Activated naive CD4-positive, alpha-beta T cell treated with anti-CD3 and anti-CD28 coated beads for 36 hours (primary cell): ENCODE results near the gene PIEZO2. TPM values are rescaled to one million over a fixed set of nuclear protein-coding genes. Genes with fewer than 3 reads are reported as not detected.

Experiments used
- CTCF ChIA-PET: fragments of 350-600 bp; sonication (Branson Sonifier 250); formaldehyde crosslinking; loops from one replicate; lab custom pipeline; 2021; ENCODE audit warnings: antibody characterized with exemption; lab: Charles Lee
- DNase-seq: peaks from one replicate; pipeline ENCODE4 v3.0.0-alpha.2; 2020
- H3K27ac Mint-ChIP-seq: one replicate; pipeline ENCODE4 v1.8.0; 2021; ENCODE audit warnings: mild to moderate bottlenecking, mixed read lengths
- H3K27me3 Mint-ChIP-seq: one replicate; pipeline ENCODE4 v1.8.0; 2021; ENCODE audit warnings: low read depth, mixed read lengths
- H3K36me3 Mint-ChIP-seq: one replicate; pipeline ENCODE4 v1.8.0; 2021; ENCODE audit warnings: low read depth, mixed read lengths
- H3K4me1 Mint-ChIP-seq: one replicate; pipeline ENCODE4 v1.8.0; 2021; ENCODE audit warnings: low read depth, mixed read lengths
- H3K4me3 Mint-ChIP-seq: one replicate; pipeline ENCODE4 v1.8.0; 2021; ENCODE audit warnings: mild to moderate bottlenecking, moderate library complexity, mixed read lengths
- H3K9me3 Mint-ChIP-seq: one replicate; pipeline ENCODE4 v1.8.0; 2021; ENCODE audit warnings: mixed read lengths
- intact Hi-C: fragments of 100-400 bp; cut with micrococcal nuclease; formaldehyde crosslinking; loops from one replicate; pipeline ENCODE4 v1.15.1; 2023
- total RNA-seq, 2 experiments: library from RNA; stranded (reverse); gene quantifications; one replicate each; pipeline ENCODE4 v1.2.3, GENCODE V29; 2021

Gene PIEZO2
- total RNA-seq, 2 experiments from 2014 or later: not detected

DNA sequence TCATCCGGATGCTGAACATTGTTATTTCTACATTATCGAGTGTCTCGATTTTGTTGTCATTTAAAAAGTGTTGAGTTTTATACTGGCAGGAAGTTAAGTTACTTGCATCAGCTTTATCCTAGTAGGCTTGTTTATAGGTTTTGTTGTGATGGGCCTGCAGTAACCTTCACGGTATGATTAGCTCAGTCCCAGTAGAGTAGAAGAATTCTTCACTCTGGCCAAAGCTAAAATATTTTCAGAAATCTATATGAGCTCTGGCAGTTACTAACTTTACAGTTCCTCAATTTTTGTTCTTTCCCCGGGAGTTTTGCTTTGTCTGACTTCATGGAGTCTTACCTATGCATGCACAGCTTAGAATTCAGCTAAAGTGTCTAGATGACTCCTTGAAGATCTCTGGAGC is 328.7 kb downstream of the PIEZO2 start:
- CTCF ChIA-PET: interaction anchor here (0.7 to 1.2 kb wide), 3 partner anchors 10 to 39 kb away, joined by 3 read pairs; no protein-coding TSS in a partner anchor
- H3K27ac Mint-ChIP-seq: no peak overlapping the region
- H3K27me3 Mint-ChIP-seq: peaks cover 21% of the 10 kb centered on the region
- H3K4me1 Mint-ChIP-seq: peaks cover 4% of the 10 kb centered on the region
- intact Hi-C loops: no loop called here
- H3K36me3 Mint-ChIP-seq: no peaks in the 10 kb centered on the region
- no peak for DNase-seq
- no peak overlapping the region for H3K4me3 Mint-ChIP-seq
- peaks cover 13% of the 10 kb centered on the region for H3K9me3 Mint-ChIP-seq

DNA sequence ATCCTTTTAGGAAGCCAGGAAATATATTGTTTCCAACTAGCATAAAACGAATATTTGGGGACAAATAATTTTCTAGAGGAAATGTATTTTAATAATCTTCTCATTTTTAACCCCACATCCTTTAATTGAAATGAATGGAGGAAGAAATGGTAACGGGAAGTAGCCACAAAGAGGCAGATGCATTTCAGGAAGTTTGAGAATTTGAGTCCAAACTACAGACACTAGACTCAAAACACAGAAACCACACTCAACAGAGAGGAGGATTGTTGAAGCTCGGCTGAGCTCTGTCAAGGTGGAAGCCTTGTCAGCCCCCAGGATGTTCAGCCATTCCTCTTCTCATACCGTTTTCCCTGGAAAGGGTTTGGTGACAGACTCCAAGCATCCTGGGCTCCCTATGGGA is 335.0 kb downstream of the PIEZO2 start:
- CTCF ChIA-PET: interaction anchor here (0.6 kb wide), 1 partner anchor 69 kb away, joined by 3 read pairs; no protein-coding TSS in a partner anchor
- Mint-ChIP-seq H3K27ac (no peak overlapping the region), H3K4me3 (no peak overlapping the region), H3K9me3 (no peaks in the 10 kb centered on the region), H3K36me3 (no peaks in the 10 kb centered on the region), H3K27me3 (no peaks in the 10 kb centered on the region), H3K4me1 (no peaks in the 10 kb centered on the region)
- intact Hi-C loops: no loop called here
- DNase-seq: no peak

DNA sequence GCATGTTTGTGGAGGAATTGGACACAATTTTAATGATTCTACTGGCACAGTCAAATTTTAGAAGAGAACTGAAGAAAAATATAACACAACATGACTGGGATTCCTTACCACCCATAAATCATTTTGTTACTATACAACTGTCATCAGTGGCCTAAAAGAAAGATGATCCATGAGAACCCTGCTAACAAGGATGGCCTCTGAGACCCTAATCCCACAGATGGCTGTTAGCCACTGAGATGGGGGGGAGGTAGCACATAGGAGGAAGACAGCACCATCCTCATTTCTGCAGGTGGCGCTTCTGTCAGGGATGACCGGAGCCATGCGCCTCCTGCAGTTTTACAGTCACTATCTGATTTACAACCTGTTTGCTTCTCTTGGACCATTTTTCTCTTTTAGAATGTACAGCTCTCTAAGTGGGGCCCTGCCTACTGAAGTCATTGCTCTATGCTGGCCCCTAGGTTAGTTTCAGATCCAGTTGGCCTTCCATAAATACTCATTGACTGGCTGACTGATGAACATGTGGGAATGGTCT is 343.7 kb downstream of the PIEZO2 start:
- CTCF ChIA-PET: no interaction called here
- Mint-ChIP-seq H3K4me3 (no peak overlapping the region), H3K27ac (no peak overlapping the region), H3K9me3 (no peaks in the 10 kb centered on the region), H3K27me3 (no peaks in the 10 kb centered on the region), H3K4me1 (no peaks in the 10 kb centered on the region), H3K36me3 (no peaks in the 10 kb centered on the region)
- no peak for DNase-seq
- intact Hi-C loops: no loop called here

DNA sequence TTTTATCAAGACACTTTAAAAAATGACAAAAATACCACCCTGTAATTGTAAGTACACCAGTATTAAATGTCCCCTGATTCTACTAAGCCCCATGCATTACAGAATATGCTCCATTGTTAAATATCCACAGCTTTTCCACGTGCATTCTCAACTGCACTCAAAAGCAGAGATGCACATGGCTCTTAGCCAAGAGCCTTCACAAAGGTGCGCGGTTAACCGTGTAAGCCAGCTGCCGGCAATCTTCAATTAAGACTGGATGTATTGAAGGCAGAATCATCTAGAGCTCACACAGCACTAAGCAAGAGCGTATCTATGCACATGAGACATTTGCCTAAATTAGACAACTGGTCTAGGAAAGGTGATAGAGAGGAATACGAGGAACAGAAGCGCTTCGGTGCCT is 345.2 kb downstream of the PIEZO2 start:
- Mint-ChIP-seq H3K4me3 (no peak overlapping the region), H3K27me3 (no peaks in the 10 kb centered on the region), H3K9me3 (no peaks in the 10 kb centered on the region), H3K27ac (no peak overlapping the region), H3K4me1 (no peaks in the 10 kb centered on the region), H3K36me3 (no peaks in the 10 kb centered on the region)
- CTCF ChIA-PET: no interaction called here
- intact Hi-C loops: no loop called here
- no peak for DNase-seq

DNA sequence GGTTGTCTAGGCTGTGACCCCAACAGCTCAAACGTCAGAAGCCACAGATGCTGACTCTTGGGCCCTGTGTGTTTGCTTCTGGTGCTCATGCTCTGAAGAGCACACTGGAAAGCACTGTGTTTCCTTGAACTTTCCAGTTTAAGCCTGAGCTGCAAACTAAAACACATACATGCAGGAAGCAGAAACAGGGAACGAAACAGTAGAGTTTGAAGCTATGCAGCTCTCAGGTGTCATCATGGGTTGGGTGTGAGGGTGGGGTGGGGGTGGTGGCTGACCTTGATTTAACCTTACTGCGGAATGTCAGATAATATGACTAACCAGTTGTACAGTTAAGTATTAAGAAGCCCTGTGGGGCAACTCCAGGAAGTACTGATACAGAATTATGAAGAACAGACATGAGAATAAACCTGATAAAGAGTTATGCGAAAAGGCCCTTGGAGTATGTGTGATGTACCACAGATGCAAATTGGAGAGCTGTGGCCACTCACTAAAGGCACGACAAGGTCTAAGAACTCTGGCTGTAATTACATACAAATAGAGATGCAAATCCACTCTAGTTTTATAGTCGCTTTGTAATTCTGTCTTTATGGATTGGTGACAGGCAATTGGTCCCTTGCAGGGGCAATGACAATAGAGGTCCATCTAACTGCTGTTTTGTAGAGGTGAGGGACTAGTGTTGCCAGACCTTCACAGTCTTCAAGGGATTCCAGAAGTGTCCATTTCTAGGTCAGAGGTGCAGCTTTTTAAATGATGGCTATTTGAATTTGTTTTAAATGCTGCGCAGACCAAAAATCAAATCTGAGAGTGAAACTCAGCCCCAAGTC is 350.4 kb downstream of the PIEZO2 start:
- CTCF ChIA-PET: interaction anchor here (1.1 kb wide), 1 partner anchor 53 kb away, joined by 3 read pairs; no protein-coding TSS in a partner anchor
- intact Hi-C loops: no loop called here
- Mint-ChIP-seq H3K4me3 (no peak overlapping the region), H3K4me1 (no peaks in the 10 kb centered on the region), H3K27ac (no peak overlapping the region), H3K27me3 (peaks cover 2% of the 10 kb centered on the region), H3K9me3 (no peaks in the 10 kb centered on the region), H3K36me3 (no peaks in the 10 kb centered on the region)
- no peak for DNase-seq

DNA sequence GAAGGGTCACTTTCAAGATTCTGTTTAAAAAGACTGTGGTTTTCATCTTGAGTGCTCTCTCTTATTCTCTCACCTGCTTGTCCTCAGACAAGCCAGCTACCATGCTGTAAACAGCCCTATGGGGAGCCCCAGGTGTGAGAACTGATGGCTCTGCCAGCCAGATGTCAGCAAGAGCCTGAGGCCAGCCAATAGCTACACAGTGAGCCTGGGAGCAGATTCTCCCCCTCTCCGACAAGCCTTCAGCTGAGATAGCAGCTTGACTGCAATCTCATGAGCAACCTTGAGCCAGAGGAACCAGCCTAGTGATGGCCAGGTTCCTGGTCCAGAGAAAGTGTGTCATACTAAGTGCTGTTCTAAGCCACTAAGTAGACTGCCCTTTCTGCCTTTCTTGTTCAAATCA is 351.5 kb downstream of the PIEZO2 start:
- H3K9me3 Mint-ChIP-seq: no peaks in the 10 kb centered on the region
- CTCF ChIA-PET: interaction anchor here (0.5 to 1.1 kb wide), 2 partner anchors 54 to 720 kb away, joined by 3 read pairs; no protein-coding TSS in a partner anchor
- no peak for DNase-seq
- H3K27me3 Mint-ChIP-seq: peaks cover 2% of the 10 kb centered on the region
- no peak overlapping the region for H3K27ac Mint-ChIP-seq
- no peak overlapping the region for H3K4me3 Mint-ChIP-seq
- intact Hi-C loops: no loop called here
- no peaks in the 10 kb centered on the region for H3K4me1 Mint-ChIP-seq
- no peaks in the 10 kb centered on the region for H3K36me3 Mint-ChIP-seq

DNA sequence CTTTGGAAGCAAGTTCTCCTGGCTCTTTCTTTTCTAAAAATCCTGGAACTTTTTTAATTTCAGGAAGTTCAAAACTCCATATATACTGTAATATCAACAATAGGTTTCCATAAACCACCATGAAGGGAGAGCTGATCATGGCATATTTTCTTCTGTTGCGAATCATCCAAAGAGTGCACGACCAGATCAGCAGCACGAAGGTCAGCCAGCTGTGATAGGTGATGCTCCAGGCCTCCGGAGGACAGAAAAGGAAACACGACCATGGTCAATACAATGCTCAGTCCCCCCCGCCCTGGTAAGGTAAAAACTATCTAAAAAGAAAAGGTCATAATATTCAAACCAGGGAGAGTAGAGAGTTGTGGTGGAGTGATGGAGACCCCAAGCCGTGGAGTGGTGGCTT is 354.6 kb downstream of the PIEZO2 start:
- Mint-ChIP-seq H3K4me1 (no peaks in the 10 kb centered on the region), H3K4me3 (no peak overlapping the region), H3K27ac (no peak overlapping the region), H3K27me3 (peaks cover 2% of the 10 kb centered on the region), H3K36me3 (no peaks in the 10 kb centered on the region), H3K9me3 (no peaks in the 10 kb centered on the region)
- intact Hi-C loops: no loop called here
- CTCF ChIA-PET: no interaction called here
- no peak for DNase-seq

DNA sequence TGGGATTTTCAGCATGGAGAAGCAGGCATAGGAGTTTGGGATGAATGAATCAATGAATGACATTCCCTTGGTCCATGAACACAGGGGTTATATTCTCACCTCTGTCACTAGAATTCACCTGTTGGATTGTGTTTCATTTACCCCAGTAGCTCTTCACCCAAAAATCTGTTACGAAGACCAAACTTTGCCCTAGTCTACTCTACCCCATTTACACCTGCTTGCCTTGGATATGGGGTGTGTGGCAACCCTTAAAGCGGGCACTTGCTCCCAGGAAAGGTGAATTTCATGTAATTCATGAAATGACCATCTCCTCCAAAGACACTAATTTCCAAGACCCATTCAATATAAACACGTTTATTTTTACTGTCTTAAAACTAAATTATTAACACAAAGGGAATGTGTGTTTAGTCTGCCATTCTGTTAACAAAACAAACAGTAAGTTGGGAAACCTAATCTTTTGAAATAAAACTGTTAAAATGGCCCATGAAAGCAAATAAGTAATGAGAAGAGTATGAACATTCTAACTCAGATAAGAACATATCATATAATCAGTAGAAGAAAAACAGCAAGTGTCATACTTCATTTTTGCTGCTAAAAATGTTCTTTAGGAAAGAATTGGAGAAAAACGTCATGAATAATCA is 355.5 kb downstream of the PIEZO2 start:
- Mint-ChIP-seq H3K9me3 (no peaks in the 10 kb centered on the region), H3K4me3 (no peak overlapping the region), H3K27me3 (peaks cover 6% of the 10 kb centered on the region), H3K27ac (no peak overlapping the region), H3K4me1 (no peaks in the 10 kb centered on the region), H3K36me3 (no peaks in the 10 kb centered on the region)
- CTCF ChIA-PET: no interaction called here
- intact Hi-C loops: no loop called here
- no peak for DNase-seq

DNA sequence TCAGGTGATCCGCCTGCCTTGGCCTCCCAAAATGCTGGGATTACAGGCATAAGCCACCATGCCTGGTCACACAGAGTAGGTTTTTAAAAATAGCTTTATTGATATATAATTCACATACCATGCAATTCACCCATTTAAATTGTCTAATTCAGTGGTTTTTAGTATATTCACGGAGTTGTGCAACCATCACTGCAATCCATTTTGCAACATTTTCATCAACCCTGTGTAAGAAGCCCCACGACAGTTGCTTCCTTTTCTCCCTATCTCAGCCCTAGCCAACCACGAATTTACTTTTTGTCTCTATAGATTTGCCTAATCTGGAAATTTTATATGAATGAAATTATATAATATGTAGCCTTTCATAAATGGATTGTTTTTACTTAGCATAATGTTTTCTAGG is 357.2 kb downstream of the PIEZO2 start:
- H3K27ac Mint-ChIP-seq: no peak overlapping the region
- DNase-seq: no peak
- intact Hi-C loops: no loop called here
- no peaks in the 10 kb centered on the region for H3K9me3 Mint-ChIP-seq
- H3K27me3 Mint-ChIP-seq: peaks cover 6% of the 10 kb centered on the region
- no peak overlapping the region for H3K4me3 Mint-ChIP-seq
- CTCF ChIA-PET: no interaction called here
- H3K36me3 Mint-ChIP-seq: no peaks in the 10 kb centered on the region
- peaks cover 1% of the 10 kb centered on the region for H3K4me1 Mint-ChIP-seq

DNA sequence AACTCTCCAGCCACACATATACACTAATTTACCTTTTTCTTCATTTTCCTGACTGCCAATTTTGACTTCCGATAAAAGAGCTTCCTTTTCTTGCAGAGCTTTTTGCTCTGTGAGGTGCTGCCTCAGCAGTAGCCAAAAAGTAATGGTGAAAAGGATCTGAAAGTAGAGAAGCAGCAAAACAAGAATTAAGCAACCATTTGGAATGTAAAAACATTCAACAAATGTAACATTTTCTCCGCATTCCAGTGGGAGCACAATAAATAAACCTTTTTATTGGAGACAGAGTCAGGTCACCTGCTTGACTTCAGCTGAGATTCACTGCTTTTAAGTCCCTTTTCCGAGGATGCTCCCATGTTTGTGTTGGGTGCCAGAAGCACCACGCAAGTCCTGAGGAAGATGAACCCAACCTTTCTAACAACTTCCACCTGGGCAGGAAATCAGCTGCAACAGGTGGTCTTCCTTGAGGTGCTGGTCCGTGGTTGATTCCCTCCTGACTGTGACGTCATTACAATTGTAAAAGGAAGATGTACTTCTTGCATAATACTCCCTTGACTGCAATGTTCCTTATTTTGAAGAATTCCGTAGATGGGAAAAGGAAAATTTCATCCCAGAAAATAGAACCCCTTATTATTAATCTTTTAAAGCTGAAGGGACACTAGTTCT is 358.1 kb downstream of the PIEZO2 start:
- peaks cover 2% of the 10 kb centered on the region for H3K4me1 Mint-ChIP-seq
- H3K27ac Mint-ChIP-seq: no peak overlapping the region
- peaks cover 8% of the 10 kb centered on the region for H3K27me3 Mint-ChIP-seq
- no peaks in the 10 kb centered on the region for H3K9me3 Mint-ChIP-seq
- intact Hi-C loops: no loop called here
- DNase-seq: no peak
- no peaks in the 10 kb centered on the region for H3K36me3 Mint-ChIP-seq
- CTCF ChIA-PET: interaction anchor here (0.6 kb wide), 1 partner anchor 305 kb away, joined by 3 read pairs; no protein-coding TSS in a partner anchor
- H3K4me3 Mint-ChIP-seq: no peak overlapping the region

DNA sequence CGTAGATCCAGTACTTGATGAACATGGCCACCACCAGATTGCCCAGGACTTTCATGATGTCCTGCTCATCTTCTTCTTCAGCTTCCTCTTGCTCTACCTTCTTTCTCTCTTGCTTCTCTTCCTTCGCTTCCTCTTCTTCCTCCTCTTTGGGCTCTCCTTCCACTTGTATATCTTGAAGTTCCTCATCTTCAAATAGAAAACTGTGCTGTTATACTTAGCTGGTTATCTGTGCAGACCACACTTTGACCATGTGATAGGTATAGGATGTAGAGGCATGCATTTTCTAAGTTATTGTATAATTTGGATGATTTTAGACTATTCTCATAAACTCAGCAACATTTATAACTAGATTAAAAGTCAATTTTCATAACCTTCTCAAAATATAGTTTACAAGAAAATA is 360.2 kb downstream of the PIEZO2 start:
- DNase-seq: no peak
- intact Hi-C loops: loop anchor here (5.0 kb wide), 2 partner anchors 63 to 1193 kb away; partner anchors contain the start of gene IMPA2
- CTCF ChIA-PET: interaction anchor here (1.2 kb wide), 1 partner anchor 730 kb away, joined by 3 read pairs; no protein-coding TSS in a partner anchor
- H3K27me3 Mint-ChIP-seq: peaks cover 14% of the 10 kb centered on the region
- H3K9me3 Mint-ChIP-seq: no peaks in the 10 kb centered on the region
- H3K27ac Mint-ChIP-seq: no peak overlapping the region
- no peaks in the 10 kb centered on the region for H3K36me3 Mint-ChIP-seq
- H3K4me1 Mint-ChIP-seq: peaks cover 2% of the 10 kb centered on the region
- no peak overlapping the region for H3K4me3 Mint-ChIP-seq
